Upper lobe of left lung (tissue), 6 donors: ENCODE data around the gene GID8. TPM values are rescaled to one million over a fixed set of nuclear protein-coding genes. Genes with fewer than 3 reads are reported as not detected.

ENCODE experiments used
- ATAC-seq, 2 donors: fragments of 200-7000 bp; cut with Tn5 transposase; one replicate each; pipeline ENCODE4 v1.9.1; 2022; ENCODE audit warnings: mild to moderate bottlenecking in 2 of 2, moderate library complexity in 2 of 2; ENCODE audit not compliant: low FRiP score in 2 of 2
- DNase-seq, 2 donors: peaks; one replicate each; pipeline ENCODE4 v3.0.0-alpha.2; 2019 to 2020
- H3K27ac ChIP-seq, 4 donors: fragments of 200-600 bp; sonication (generic); one replicate each; pipeline ENCODE4 v1.5.1; 2016 to 2019
- H3K27me3 ChIP-seq, 4 donors: fragments of 200-600 bp; sonication (generic); one replicate each; pipeline ENCODE4 v1.5.1; 2017 to 2019
- H3K36me3 ChIP-seq, 4 donors: fragments of 200-600 bp; sonication (generic); one replicate each; pipeline ENCODE4 v1.5.1; 2016 to 2019
- H3K4me1 ChIP-seq, 4 donors: fragments of 200-600 bp; sonication (generic); one replicate each; pipeline ENCODE4 v1.5.1; 2018 to 2019
- H3K4me3 ChIP-seq, 4 donors: fragments of 200-600 bp; sonication (generic); one replicate each; pipeline ENCODE4 v1.5.1; 2017 to 2019; ENCODE audit warnings: mild to moderate bottlenecking in 2 of 4, moderate library complexity in 1 of 4
- H3K9me3 ChIP-seq, 4 donors: fragments of 200-600 bp; sonication (generic); one replicate each; pipeline ENCODE4 v1.5.1; 2018 to 2019
- EP300 ChIP-seq, 4 donors: sonication (generic); formaldehyde crosslinking; IDR thresholded peaks; one replicate each; pipeline ENCODE4 v1.5.1; 2017; ENCODE audit warnings: antibody characterized with exemption in 4 of 4, control low read depth in 2 of 4
- POLR2A ChIP-seq, 4 donors: fragments of 450-650 bp; IDR thresholded peaks; one replicate each; pipeline ENCODE4 v1.5.1; 2016 to 2017; ENCODE audit warnings: antibody characterized with exemption in 4 of 4, mild to moderate bottlenecking in 2 of 4
- POLR2AphosphoS5 ChIP-seq, 2 donors: sonication (generic); formaldehyde crosslinking; IDR thresholded peaks; one replicate each; pipeline ENCODE4 v1.5.1; 2017; ENCODE audit warnings: antibody characterized with exemption in 2 of 2
- WGBS, 2 donors: methylation state at CpG; one replicate each; pipeline ENCODE4 v1.1.5; 2017 to 2018; 5-methylcytosine and 5-hydroxymethylcytosine counted together
- total RNA-seq, 6 donors: library from RNA; depleted of rRNA in 4 of 6; stranded (reverse); fragments of >200 nt in 4 of 6; gene quantifications; one replicate each; pipeline versions ENCODE4 v1.1.0 to v1.2.1, GENCODE V29; 2016 to 2021
- TF ChIP-seq, protein P1 (sequence below), 6 experiments: fragments of 450-650 bp in 4 of 6; fragments of 200-600 bp in 2 of 6; sonication (generic) in 2 of 6; IDR thresholded peaks; one replicate each; pipeline ENCODE4 v1.5.1; 2016 to 2019; ENCODE audit warnings: antibody characterized with exemption in 6 of 6
- donor health status: DM: no; HTN: no; CAD: no; lungs with moderate emphysema.
- donor health status: DM: no; HTN: yes; CAD: no; lungs with severe emphysema.

Gene GID8
- total RNA-seq, 6 donors from 2014 or later: 18.6 to 33.2 (median 26.3) TPM

DNA sequence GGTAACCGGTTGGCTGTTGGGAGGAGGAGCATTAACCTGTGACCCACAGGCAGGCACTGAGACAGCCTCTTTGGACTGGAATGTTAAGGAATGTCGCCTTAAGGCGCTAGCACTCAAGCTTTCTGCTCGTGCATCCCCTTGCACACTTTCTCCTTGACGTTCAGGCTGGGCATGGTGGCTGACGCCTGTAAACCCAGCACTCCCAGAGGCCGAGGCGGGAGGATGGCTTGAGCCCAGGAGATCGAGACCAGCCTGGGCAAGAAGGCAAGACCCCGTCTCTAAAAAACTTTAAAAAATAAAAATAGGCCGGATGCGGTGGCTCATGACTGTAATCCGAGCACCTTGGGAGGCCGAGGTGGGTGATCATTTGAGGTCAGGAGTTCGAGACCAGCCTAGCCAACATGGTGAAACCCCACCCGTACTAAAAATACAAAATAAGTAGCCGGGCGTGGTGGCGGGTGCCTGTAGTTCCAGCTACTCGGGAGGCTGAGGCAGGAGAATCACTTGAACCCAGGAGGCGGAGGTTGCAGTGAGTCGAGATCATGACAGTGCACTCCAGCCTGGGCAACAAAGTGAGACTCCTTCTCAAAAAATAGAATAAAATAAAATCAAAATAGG is 1.9 kb upstream of the GID8 start:
- Histone ChIP-seq H3K4me3 (peak overlapping the region in 2 of 4 donors; percentile 88 to 99), H3K9me3 (no peaks in the 10 kb centered on the region), H3K27me3 (no peaks in the 10 kb centered on the region), H3K36me3 (peaks cover 0 to 9% (median 2%) of the 10 kb centered on the region in 4 donors), H3K4me1 (peaks cover 28 to 50% (median 29%) of the 10 kb centered on the region in 4 donors), H3K27ac (peak overlapping the region in 1 of 4 donors; percentile 92)
- TF ChIP-seq POLR2AphosphoS5 (IDR thresholded peaks at IDR 0.05) (no peak), POLR2A (IDR thresholded peaks at IDR 0.05) (no peak), EP300 (IDR thresholded peaks at IDR 0.05) (no peak)
- TF ChIP-seq, protein P1, sequence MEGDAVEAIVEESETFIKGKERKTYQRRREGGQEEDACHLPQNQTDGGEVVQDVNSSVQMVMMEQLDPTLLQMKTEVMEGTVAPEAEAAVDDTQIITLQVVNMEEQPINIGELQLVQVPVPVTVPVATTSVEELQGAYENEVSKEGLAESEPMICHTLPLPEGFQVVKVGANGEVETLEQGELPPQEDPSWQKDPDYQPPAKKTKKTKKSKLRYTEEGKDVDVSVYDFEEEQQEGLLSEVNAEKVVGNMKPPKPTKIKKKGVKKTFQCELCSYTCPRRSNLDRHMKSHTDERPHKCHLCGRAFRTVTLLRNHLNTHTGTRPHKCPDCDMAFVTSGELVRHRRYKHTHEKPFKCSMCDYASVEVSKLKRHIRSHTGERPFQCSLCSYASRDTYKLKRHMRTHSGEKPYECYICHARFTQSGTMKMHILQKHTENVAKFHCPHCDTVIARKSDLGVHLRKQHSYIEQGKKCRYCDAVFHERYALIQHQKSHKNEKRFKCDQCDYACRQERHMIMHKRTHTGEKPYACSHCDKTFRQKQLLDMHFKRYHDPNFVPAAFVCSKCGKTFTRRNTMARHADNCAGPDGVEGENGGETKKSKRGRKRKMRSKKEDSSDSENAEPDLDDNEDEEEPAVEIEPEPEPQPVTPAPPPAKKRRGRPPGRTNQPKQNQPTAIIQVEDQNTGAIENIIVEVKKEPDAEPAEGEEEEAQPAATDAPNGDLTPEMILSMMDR (IDR thresholded peaks at IDR 0.05): no peak
- 87 to 91% methylated on average over 22 of the region's 22 CpGs for WGBS, 2 donors
- ATAC-seq: no peak
- DNase-seq: peak; percentile 13 to 39

- Histone ChIP-seq H3K9me3 (no peaks in the 10 kb centered on the region), H3K27ac (peak overlapping the region; percentile 90 to 93 (median 92)), H3K4me1 (peaks cover 28 to 50% (median 29%) of the 10 kb centered on the region in 4 donors), H3K27me3 (no peaks in the 10 kb centered on the region), H3K4me3 (peak overlapping the region; percentile 75 to 99 (median 86)), H3K36me3 (peaks cover 0 to 20% (median 7%) of the 10 kb centered on the region in 4 donors)
- DNase-seq: peak; percentile 93 to 100
- 0% methylated on average over 15 to 58 of the region's 92 CpGs for WGBS, 2 donors
- TF ChIP-seq EP300 (IDR thresholded peaks at IDR 0.05): peak in 1 of 4 donors; percentile 67
- TF ChIP-seq, protein P1 (IDR thresholded peaks at IDR 0.05): peak in 2 of 6 experiments; percentile 14 to 29
- peak; percentile 92 to 97 for TF ChIP-seq POLR2AphosphoS5 (IDR thresholded peaks at IDR 0.05)
- peak in 3 of 4 donors; percentile 41 to 81 (median 54) for TF ChIP-seq POLR2A (IDR thresholded peaks at IDR 0.05)
- ATAC-seq: peak; percentile 97 to 98
Measured at GRCh38 chr20:62937268-62938104, 461 bp upstream of the GID8 start.

DNA sequence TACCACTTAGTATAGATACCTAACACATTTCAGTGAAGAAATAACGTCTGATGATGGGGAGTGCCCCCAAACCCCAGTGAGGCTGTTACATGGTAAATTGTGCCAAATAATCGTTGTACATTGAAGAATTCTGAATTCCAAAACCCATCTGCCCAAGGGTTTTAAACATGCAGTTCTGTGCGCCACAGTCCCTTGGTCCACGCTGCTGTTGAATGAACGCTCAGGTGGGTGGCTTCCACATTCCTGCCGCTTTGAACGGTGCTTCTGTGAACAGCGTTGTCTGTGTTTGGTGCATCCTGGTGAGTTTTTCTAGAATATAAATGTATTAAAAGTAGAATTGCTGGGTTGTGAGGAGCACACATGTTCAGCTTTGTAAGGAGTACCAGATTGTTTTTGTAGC is 2.9 kb downstream of the GID8 start:
- no peak for ATAC-seq
- H3K4me1 ChIP-seq: peaks cover 23 to 31% (median 24%) of the 10 kb centered on the region in 4 donors
- no peak for TF ChIP-seq EP300 (IDR thresholded peaks at IDR 0.05)
- no peaks in the 10 kb centered on the region for H3K27me3 ChIP-seq
- H3K9me3 ChIP-seq: no peaks in the 10 kb centered on the region
- WGBS, 2 donors: 90 to 94% methylated on average over 8 of the region's 8 CpGs
- H3K27ac ChIP-seq: no peak overlapping the region
- DNase-seq: no peak
- H3K4me3 ChIP-seq: no peak overlapping the region
- H3K36me3 ChIP-seq: peaks cover 21 to 44% (median 36%) of the 10 kb centered on the region in 4 donors

DNA sequence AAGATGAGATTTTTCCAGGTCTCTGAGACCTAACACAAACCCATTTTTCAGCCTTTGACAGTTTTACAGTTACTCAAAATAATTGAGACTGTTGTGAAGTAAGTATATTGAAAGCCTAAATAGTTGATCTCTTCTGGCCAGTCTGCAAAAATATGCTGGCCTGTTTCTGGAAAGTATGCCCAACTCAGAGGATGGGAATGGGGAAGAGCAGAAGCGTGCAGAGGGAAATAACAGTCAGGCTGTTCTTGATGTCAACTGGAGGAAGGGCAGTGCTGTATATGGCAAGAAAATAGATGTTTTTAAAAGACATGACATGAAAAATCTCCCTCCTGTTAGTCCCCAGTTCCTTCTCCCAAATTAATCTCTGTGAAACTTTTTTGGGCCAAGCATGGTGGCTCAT is 3.8 kb downstream of the GID8 start:
- Histone ChIP-seq H3K36me3 (peaks cover 22 to 54% (median 45%) of the 10 kb centered on the region in 4 donors), H3K27ac (no peak overlapping the region), H3K9me3 (no peaks in the 10 kb centered on the region), H3K4me1 (peaks cover 13 to 22% (median 15%) of the 10 kb centered on the region in 4 donors), H3K27me3 (no peaks in the 10 kb centered on the region), H3K4me3 (no peak overlapping the region)
- TF ChIP-seq EP300 (IDR thresholded peaks at IDR 0.05) (no peak), POLR2A (IDR thresholded peaks at IDR 0.05) (no peak), POLR2AphosphoS5 (IDR thresholded peaks at IDR 0.05) (no peak)
- TF ChIP-seq, protein P1 (IDR thresholded peaks at IDR 0.05): no peak
- DNase-seq: no peak
- 97 to 98% methylated on average over 1 of the region's 1 CpG for WGBS, 2 donors
- ATAC-seq: no peak

- Histone ChIP-seq H3K27me3 (no peaks in the 10 kb centered on the region), H3K27ac (no peak overlapping the region), H3K4me1 (peaks cover 11 to 17% (median 13%) of the 10 kb centered on the region in 4 donors), H3K36me3 (peaks cover 22 to 60% (median 48%) of the 10 kb centered on the region in 4 donors), H3K9me3 (no peaks in the 10 kb centered on the region), H3K4me3 (no peak overlapping the region)
- TF ChIP-seq, protein P1 (IDR thresholded peaks at IDR 0.05): no peak
- TF ChIP-seq POLR2A (IDR thresholded peaks at IDR 0.05) (no peak), POLR2AphosphoS5 (IDR thresholded peaks at IDR 0.05) (no peak), EP300 (IDR thresholded peaks at IDR 0.05) (no peak)
- ATAC-seq: no peak
- DNase-seq: peak in 1 of 2 donors; percentile 12
- WGBS, 2 donors: 72 to 95% methylated on average over 2 of the region's 2 CpGs
Measured at GRCh38 chr20:62942456-62942855, 4.5 kb downstream of the GID8 start.
